HG03460 (cell line): ENCODE data around the gene NCOA6.
"Not testable (repeated sequence)": the region's sequence is repeated elsewhere in the genome, so short reads cannot be mapped to it uniquely, and the experiment has no call there.

Experiments
- ATAC-seq: cut with Tn5 transposase; IDR thresholded peaks from one replicate; pipeline ENCODE4 v1.9.1; 2021; ENCODE audit not compliant: unreplicated experiment

Gene NCOA6

GRCh38 chr20:34722560-34722959 is 102.9 kb downstream of the NCOA6 start:
- not testable (repeated sequence) for ATAC-seq

DNA sequence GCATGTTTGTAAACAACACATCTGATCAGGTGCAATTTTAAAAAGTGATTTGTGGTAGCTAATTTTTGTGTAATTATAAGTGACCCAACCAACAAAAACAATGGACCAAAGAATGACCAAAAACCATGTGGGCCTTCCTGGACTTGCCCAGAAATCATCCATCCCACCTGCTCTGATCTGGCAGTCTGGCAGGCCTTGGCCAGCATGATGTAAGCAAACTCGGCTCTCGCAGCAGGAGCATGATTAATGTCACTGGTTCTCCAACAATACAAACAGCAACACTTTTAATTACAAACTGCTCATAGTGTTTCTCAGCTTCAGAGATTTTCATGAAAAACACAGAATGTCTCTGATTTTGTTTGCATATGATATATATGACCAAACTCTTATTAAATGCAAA is 105.2 kb downstream of the NCOA6 start:
- no peak for ATAC-seq

DNA sequence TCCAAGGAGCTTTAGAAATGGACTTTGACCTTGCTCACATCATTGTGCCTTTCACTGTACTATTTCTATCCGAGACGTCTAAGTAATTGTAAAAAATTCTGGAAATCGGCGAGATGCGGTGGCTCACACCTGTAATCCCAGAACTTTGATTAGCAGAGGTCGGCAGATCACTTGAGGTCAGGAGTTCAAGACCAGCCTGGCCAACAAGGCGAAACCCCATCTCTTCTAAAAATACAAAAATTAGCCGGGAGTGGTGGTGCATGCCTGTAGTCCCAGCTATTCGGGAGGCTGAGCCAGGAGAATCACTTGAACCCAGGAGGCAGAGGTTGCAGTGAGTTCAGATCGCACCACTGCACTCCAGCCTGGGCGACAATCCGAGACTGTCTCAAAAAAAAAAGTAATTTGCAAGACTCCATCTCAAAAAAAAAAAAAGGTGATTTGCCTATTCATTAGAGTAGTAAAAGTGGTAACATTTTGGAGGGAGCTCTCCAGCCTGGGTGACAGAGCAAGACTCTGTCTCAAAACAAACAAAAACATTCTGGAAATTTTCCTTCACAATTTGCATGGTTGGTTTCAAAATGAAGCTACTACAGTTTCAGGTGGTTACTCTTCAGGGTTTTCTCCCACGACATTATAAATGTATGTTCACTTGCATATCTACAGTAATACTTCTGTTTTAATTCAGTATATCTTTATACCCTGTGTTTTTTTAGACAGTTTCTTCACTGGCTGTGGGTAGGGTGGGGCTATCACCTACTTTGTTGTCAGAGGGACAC is 106.0 kb downstream of the NCOA6 start:
- peak; percentile 80 for ATAC-seq

DNA sequence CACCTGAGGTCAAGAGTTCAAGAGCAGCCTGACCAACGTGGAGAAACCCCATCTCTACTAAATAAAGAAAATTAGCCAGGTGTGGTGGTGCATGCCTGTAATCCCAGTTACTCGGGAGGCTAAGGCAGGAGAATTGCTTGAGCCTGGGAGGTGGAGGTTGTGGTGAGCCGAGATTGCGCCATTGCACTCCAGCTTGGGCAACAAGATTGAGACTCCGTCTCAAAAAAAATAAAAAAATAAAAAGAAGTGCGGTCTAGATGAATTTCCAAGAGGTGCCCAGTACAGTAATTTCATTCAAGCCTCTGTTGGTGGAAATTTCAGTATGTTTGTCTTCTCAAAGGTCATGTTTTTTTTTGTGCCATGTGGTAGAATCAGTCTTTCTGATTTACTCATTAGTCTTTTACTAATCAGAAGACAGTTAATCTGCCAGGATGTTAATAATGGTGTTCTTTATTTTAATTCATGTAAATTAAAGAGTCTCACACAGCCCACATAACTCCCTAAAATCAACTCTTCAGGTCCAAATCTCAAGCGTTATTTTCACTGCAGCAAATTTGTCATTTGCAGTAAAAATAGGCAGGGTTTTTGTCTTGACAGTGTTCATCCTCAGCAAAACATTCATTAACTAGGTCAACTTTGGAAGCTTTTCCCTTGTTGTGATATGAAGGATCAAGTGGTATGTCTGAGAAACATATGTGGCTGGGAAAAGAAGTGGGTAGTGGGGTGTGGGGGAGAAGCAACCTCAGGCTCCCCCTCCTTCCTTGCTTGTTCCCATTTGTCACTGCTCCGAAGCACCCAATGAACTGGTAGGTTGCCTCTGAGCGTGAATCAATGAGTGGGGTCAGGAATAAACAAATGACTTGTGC is 108.0 kb downstream of the NCOA6 start:
- ATAC-seq, result no peak

DNA sequence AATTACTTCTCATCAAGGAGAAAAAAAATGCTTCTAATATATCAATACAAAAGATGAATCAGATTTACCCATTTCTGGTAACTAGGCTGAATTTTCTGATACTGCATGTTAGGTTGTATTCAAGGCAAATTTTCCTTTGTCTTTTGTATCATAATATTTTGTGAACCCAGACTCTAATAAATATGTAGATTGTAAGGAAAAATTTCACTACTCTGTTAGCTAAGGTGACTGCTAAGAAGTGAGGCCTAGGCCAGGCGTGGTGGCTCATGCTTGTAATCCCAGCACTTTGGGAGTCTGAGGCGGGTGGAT is 108.6 kb downstream of the NCOA6 start:
- ATAC-seq, result no peak

GRCh38 chr20:34715384-34715783 is 110.1 kb downstream of the NCOA6 start:
- no peak for ATAC-seq

DNA sequence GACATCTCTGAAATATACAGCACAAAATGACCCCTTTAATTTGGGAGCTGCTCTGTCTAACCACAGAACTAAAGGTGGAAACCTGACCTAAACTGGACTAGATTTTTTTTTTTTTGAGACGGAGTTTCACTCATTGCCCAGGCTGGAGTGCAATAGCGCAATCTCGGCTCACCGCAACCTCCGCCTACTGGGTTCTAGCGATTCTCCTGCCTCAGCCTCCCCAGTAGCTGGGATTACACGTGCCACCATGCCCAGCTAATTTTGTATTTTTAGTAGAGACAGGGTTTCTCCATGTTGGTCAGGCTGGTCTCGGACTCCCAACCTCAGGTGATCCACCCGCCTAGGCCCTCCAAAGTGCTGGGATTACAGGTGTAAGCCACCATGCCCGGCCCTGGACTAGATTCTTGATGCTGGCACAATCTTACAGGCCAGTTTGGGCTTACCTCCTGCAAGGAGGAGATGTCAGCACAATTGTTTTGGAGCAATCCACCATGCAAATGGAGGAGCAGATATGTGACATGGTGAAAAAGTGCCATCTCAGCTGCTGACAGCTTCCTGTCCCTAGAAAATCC is 111.4 kb downstream of the NCOA6 start:
- ATAC-seq, result not testable (repeated sequence)

DNA sequence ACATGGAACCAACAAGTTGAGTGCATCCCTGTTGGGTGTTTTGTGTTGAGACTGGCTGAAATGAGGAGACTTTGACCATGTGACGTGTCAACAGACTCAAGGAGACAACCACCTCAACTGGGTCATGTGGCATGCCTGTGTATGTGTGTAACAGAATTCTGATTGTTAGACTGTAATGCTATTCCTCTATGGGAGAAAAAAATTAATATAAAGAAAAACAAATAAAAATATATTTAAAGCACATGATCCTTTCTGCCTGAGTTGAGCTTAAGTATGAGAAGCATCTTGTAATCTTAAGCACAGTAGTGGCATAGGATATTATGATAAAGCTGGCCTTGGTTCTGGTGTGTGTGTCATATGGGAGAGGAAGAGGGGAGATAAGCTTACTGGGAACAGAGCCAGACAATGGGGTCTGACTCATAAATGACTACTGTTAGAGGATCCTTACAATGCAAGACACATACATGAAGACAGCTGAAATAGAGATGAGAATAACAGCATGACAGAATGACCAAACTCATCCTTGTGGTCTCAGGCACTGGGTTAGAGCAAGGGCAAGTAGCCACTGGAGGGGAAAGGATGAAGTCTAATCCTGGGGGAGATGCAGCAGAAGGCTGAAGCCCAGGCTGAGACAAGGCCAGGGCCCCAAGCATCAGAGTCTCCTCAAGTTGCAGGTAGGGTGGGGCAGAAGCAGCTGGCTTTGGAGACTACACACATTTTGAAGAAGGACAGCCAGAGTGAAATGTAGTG is 112.1 kb downstream of the NCOA6 start:
- ATAC-seq, result no peak

DNA sequence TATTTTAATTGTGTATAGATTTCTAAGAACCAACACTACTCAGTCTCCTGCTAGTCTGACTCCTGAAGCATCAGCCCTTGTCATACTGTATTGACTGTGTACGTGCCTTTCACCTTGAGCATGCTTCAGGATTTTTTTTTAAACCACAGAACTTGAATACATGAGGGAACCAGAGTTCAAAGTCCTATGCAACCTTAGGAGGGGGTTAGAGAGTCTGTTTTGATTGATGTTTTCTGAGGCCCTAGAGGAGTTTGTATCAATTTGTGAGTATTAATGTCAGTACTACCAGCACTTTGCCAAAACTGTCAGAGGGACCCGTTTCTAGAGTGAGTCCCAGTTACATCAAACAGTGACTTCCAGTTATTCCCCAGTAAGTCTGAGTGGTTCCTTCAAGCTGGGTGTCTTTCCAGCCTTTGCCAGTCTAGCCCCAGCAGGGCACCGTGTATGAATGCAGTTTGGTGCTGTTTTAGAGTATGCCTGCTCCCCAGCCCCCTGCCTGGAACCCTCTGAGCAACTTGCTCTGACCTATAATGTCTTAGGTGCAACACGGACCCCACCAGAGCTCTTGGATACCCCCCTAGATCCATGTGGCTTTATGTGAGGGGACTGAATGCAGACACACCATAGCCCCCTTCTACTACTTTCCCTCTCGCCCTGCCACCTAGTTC is 112.8 kb downstream of the NCOA6 start:
- no peak for ATAC-seq

- ATAC-seq, result no peak
Measured at GRCh38 chr20:34711813-34712430, 113.5 kb downstream of the NCOA6 start.

DNA sequence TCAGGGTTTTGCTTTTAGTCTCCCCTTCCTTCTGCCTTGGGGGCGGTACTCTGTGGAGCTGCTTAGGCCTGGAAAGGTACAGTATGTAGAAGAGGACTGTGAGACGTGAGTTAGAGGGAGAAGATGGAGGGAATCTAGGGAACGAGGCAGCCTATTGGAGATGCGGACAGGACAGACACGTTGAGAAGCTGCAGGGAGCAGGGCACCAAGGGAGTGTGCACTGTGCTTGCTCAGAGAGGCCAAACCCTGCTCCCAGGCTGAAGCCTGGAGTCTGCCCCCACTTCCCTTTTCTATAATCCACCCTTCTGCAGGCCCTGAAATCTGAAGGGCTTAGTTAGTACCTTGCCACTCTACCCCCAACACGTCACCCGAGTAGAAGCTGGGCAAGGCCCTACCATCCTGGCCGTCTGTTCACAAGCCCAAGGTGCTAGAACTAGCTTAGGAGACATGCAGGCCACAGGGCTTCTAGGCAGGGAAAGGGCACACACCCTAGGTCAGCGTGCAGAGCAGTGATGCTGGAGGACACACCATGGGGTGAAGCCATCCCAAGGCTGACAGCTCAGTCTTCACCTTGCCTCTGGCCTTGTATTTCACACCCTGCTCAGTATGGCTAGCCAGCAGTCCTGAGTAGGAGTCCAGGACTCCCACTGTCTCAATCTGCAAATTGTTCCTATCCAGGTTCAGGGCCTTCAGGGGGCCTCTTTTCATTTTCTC is 114.4 kb downstream of the NCOA6 start:
- no peak for ATAC-seq

DNA sequence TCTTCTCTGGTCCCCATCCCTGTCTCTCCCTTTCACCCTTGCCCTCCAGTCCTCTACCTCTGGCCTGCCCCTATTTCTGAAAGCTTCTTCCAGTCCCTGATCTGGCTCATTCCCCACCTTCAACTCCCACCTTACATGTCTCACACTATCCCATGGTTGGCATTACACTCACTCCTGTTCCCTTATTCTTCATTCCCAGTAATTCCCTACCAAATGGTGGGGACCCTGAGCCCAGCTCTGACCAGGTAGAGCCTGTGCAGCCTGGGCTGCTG is 114.9 kb downstream of the NCOA6 start:
- no peak for ATAC-seq

DNA sequence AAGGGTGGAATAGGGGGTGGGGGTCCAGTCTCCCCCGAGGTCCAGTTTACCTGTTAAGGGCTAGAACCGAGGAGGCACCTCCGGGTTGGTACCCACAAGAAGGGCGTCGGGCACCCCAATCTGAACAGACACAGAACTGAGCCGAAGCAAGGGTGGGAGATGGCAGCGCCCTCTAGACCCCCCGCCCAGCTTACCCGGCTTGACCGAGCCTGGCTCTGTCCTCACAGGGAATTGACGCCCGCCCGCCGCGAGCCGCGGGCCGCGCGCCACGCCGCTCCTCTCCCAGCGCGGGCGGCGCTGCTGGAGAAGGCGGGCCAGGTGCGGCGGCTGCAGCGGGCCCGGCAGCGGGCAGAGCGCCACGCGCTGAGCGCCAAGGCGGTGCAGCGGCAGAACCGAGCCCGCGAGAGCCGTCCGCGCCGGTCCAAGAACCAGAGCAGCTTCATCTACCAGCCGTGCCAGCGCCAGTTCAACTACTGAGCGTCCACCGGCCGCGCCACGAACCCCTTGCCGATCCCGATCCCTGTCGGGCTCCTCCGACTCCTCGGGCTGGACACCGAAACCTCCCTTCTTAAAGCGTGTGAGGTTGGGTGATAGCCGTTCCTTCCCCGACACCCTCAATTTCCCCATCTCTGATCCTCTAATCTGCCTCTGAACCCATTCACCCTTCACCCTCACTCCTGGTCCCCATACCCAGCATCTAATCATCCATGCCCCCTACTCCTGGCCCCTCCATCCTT is 115.5 kb downstream of the NCOA6 start:
- ATAC-seq, result peak; percentile 37

DNA sequence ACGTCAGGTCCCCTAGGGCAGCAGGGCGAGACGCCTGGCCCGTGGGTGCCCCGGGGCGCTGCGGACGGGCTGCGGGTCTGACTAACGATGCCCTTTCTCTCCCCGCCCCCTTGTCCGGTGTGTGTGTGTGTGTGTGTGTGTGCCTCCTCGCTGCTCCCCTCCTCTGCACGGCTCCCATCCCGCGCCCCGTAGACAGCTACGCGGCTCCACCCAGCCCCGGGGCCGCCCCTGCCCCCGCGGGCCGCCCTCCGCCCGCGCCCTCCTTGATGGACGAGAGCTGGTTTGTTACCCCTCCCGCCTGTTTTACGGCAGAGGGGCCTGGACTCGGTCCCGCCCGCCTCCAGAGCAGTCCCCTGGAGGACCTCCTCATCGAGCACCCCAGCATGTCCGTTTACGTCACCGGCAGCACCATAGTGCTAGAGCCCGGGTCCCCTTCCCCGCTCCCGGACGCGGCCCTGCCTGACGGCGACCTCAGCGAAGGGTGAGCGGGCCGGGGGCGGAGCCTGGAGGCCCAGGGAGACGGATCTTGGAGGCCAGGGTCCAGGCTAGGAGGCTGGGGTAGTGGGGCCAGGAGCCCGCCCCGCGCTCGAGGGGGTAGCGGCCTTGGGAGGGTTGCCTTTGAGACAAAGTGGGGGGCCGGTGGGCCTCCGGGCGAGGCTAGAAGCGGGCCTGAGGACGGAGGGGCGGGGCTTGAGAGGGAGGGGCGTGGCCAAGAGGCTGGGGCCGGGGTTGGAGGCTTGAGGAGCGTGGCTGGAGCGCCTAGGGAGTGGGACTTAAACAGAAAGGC is 116.2 kb downstream of the NCOA6 start:
- peak; percentile 46 for ATAC-seq

- no peak for ATAC-seq
Measured at GRCh38 chr20:34708621-34709043, 116.8 kb downstream of the NCOA6 start.

DNA sequence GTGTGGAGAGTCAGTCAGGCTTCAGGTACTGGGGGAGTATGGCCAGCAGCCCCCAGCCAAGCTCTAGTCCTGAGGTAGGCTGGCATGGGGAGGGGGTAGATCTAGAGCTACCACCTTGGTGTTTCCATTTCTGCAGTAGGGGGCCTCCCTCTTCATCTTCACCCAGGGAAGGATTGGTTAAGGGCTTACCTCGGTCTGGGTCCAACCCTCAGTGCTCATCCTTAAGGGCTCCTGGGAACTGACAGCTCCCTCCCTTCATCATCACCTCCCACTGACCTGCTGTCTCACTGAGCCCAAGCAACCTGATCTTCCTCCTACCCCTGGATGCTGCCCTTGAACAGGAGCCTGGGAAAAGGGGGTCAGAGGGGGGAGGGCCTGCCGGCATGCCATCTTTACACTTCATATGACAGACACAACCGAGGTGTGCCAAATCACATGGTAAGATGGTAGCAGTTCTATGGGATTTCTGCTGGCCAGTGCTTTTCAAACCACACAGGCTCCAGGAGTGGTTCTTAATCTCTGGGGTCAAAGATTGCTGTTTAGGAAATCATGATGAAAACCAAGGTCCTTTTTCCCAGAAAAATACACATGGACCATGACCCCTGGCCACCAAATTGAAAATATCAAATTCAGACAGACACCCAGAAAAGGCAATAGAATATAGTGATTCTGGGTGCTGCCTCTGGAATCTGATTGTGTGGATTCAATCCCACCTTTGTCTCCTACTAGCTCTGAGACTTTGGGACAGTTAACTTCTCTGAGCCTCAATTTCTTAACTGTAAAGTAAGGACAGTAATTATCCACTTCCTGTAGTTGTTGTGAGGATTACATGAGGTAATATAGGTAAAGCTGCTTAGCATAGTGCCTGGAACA is 118.3 kb downstream of the NCOA6 start:
- no peak for ATAC-seq

GRCh38 chr20:34706302-34706875 is 119.1 kb downstream of the NCOA6 start:
- ATAC-seq, result no peak
